Lower leg skin (tissue), 4 donors: ENCODE data around the gene STX11. TPM values are rescaled to one million over a fixed set of nuclear protein-coding genes. Genes with fewer than 3 reads are reported as not detected.

Source experiments
- DNase-seq, 2 donors: peaks; one replicate each; pipeline ENCODE4 v3.0.0-alpha.2; 2019; ENCODE audit warnings: low spot score in 2 of 2
- H3K4me3 ChIP-seq: fragments of 200-600 bp; sonication (generic); 2 replicates; pipeline ENCODE4 v1.5.1; 2017; ENCODE audit warnings: mild to moderate bottlenecking, low read depth; ENCODE audit not compliant: poor library complexity, severe bottlenecking
- CTCF ChIP-seq, 3 donors: fragments of 450-650 bp; IDR thresholded peaks; one replicate each; pipeline ENCODE4 v1.5.1; 2016; ENCODE audit warnings: antibody characterized with exemption in 3 of 3, mild to moderate bottlenecking in 3 of 3, moderate library complexity in 2 of 3
- POLR2A ChIP-seq, 2 donors: fragments of 450-650 bp; IDR thresholded peaks; one replicate each; pipeline ENCODE4 v1.6.1; 2016 to 2017; ENCODE audit warnings: antibody characterized with exemption in 2 of 2, mild to moderate bottlenecking in 1 of 2, moderate library complexity in 1 of 2
- WGBS, 2 donors: methylation state at CpG; one replicate each; pipeline ENCODE4 v1.1.5; 2018; 5-methylcytosine and 5-hydroxymethylcytosine counted together
- intact Hi-C: fragments of 100-400 bp; cut with DNase I; formaldehyde crosslinking; loops from one replicate; pipeline ENCODE4 v1.15.0; 2023; ENCODE audit warnings: low total_unique reads
- total RNA-seq, 4 donors: library from RNA; depleted of rRNA; stranded (reverse); fragments of >200 nt; gene quantifications; one replicate each; pipeline ENCODE4 v1.1.0, GENCODE V29; 2016

Gene STX11
- total RNA-seq, 4 donors from 2014 or later = 14.4 to 34.3 (median 19.3) TPM

DNA sequence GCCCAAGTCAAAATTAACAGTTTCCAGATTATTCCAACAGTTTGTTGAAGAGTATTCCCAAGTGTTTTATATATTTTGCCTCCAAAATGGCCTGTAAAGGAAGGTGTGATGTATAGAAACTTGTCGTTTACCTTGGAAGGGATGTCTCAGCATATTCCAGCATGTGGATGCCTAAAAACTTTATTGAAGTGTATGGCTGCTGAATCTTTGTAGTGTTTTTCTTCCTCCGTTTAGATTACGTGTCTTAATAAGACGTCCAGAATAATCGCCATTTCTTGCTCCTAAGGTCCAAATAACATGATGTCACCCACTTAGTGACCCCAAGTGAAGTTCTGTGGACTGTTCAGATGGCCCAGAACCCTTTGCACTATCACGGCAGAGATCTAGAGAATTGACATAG, 37.0 kb upstream of the STX11 start:
- no peak for TF ChIP-seq POLR2A (IDR thresholded peaks at IDR 0.05)
- no peak for TF ChIP-seq CTCF (IDR thresholded peaks at IDR 0.05)
- DNase-seq = no peak
- intact Hi-C loops = loop anchor here (10.0 kb wide), 1 partner anchor 101 kb away; no protein-coding TSS in a partner anchor
- no peak overlapping the region for H3K4me3 ChIP-seq
- 95 to 96% methylated on average over 6 of the region's 6 CpGs for WGBS, 2 donors

- no peak for DNase-seq
- WGBS, 2 donors = 96% methylated on average over 3 of the region's 3 CpGs
- TF ChIP-seq POLR2A (IDR thresholded peaks at IDR 0.05) = no peak
- TF ChIP-seq CTCF (IDR thresholded peaks at IDR 0.05) = no peak
- intact Hi-C loops = loop anchor here (10.0 kb wide), 1 partner anchor 100 kb away; no protein-coding TSS in a partner anchor
- H3K4me3 ChIP-seq = no peak overlapping the region
These were observed 35.1 kb upstream of the STX11 start for GRCh38 chr6:144115219-144115618.

GRCh38 chr6:144119376-144119775, 30.9 kb upstream of the STX11 start:
- TF ChIP-seq POLR2A (IDR thresholded peaks at IDR 0.05) = no peak
- TF ChIP-seq CTCF (IDR thresholded peaks at IDR 0.05) = no peak
- no peak overlapping the region for H3K4me3 ChIP-seq
- DNase-seq = no peak
- WGBS, 2 donors = 96 to 97% methylated on average over 5 of the region's 5 CpGs
- intact Hi-C loops = loop anchor here (10.0 kb wide), 1 partner anchor 95 kb away; no protein-coding TSS in a partner anchor

- TF ChIP-seq POLR2A (IDR thresholded peaks at IDR 0.05) = no peak
- TF ChIP-seq CTCF (IDR thresholded peaks at IDR 0.05) = no peak
- intact Hi-C loops = no loop called here
- H3K4me3 ChIP-seq = no peak overlapping the region
- no peak for DNase-seq
These were observed 27.5 kb upstream of the STX11 start for GRCh38 chr6:144122861-144123260.

GRCh38 chr6:144123421-144123820, 26.9 kb upstream of the STX11 start:
- H3K4me3 ChIP-seq = no peak overlapping the region
- 54 to 60% methylated on average over 2 of the region's 2 CpGs for WGBS, 2 donors
- TF ChIP-seq CTCF (IDR thresholded peaks at IDR 0.05) (no peak), POLR2A (IDR thresholded peaks at IDR 0.05) (no peak)
- intact Hi-C loops = no loop called here
- no peak for DNase-seq

DNA sequence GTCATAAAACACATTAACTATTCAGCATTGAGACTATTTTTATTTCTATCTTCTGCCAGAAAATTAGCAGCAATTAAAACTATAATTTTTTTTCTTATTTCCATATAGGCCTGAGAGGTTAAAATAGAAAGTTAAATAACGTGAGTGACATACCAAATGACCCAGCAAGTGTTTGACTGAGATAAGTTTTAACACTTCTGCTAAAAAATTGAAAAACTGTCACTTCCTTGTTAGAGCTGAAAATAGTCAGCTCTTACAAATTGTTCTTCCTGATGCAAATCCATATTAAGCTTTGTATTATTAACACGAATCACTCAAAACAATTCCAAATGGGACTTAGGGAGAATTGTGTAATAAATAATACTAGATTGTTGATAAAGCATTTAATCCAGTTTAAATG, 26.5 kb upstream of the STX11 start:
- intact Hi-C loops = no loop called here
- WGBS, 2 donors = 65 to 72% methylated on average over 2 of the region's 2 CpGs
- no peak for TF ChIP-seq CTCF (IDR thresholded peaks at IDR 0.05)
- no peak for TF ChIP-seq POLR2A (IDR thresholded peaks at IDR 0.05)
- H3K4me3 ChIP-seq = no peak overlapping the region
- no peak for DNase-seq
